Measurements from ENCODE around the gene PARP16.

GRCh38 chr15:65334586-65335231, 48.0 kb upstream of the PARP16 start:
- TF ChIP-seq CTCF (IDR thresholded peaks at IDR 0.05 in 8 of 11, conservative IDR thresholded peaks at IDR 0.05 in 3 of 11), result no peak
- TF ChIP-seq POLR2A (IDR thresholded peaks at IDR 0.05), result no peak
- TF ChIP-seq POLR2AphosphoS5 (IDR thresholded peaks at IDR 0.05), result no peak
